Cardiac muscle cell (in vitro differentiated cells and primary cell): ENCODE data around the gene FAM107B. TPM values are rescaled to one million over a fixed set of nuclear protein-coding genes. Genes with fewer than 3 reads are reported as not detected.

ENCODE experiments used
- DNase-seq, 2 donors: peaks; one replicate each; pipeline versions ENCODE4 v3.0.0 to v3.0.0-alpha.2; 2010 to 2017; ENCODE audit warnings: low read depth in 1 of 2, low spot score in 1 of 2
- H3K27ac ChIP-seq: fragments of 200-600 bp; sonication (generic); 2 replicates; pipeline ENCODE4 v1.5.1; 2016
- H3K27me3 ChIP-seq: fragments of 200-600 bp; sonication (generic); 2 replicates; pipeline ENCODE4 v1.6.0; 2016; ENCODE audit warnings: control low read depth
- H3K36me3 ChIP-seq: fragments of 200-600 bp; sonication (generic); 2 replicates; pipeline ENCODE4 v1.5.1; 2016; ENCODE audit warnings: control low read depth
- H3K4me1 ChIP-seq: fragments of 200-600 bp; sonication (generic); 2 replicates; pipeline ENCODE4 v1.8.1; 2017; ENCODE audit warnings: low read depth, mild to moderate bottlenecking, mixed run types
- H3K4me3 ChIP-seq: fragments of 200-600 bp; sonication (generic); 2 replicates; pipeline ENCODE4 v1.5.1; 2016; ENCODE audit warnings: mild to moderate bottlenecking
- H3K9me3 ChIP-seq: fragments of 200-600 bp; sonication (generic); 2 replicates; pipeline ENCODE4 v1.5.1; 2017; ENCODE audit warnings: low read depth, mild to moderate bottlenecking, control low read depth
- polyA plus RNA-seq: library from polyadenylated mRNA; unstranded; fragments of >200 nt; fragmentation: Nextera tagmentation; extraction: Ambion mirVana; gene quantifications from 2 replicates; pipeline ENCODE4 v1.2.1, GENCODE V29; 2016
- total RNA-seq: library from RNA; depleted of rRNA; stranded (reverse); fragments of >200 nt; gene quantifications from 2 replicates; pipeline ENCODE4 v1.2.3, GENCODE V29; 2016
- TF ChIP-seq, protein P1 (sequence below): IDR thresholded peaks from 2 replicates; pipeline ENCODE4 v1.5.1; 2012; ENCODE audit warnings: low read depth, mild to moderate bottlenecking, low read length

The FAM107B gene
- total and polyA plus RNA-seq, 2 experiments from 2014 or later = 6.0 to 9.6 TPM

DNA sequence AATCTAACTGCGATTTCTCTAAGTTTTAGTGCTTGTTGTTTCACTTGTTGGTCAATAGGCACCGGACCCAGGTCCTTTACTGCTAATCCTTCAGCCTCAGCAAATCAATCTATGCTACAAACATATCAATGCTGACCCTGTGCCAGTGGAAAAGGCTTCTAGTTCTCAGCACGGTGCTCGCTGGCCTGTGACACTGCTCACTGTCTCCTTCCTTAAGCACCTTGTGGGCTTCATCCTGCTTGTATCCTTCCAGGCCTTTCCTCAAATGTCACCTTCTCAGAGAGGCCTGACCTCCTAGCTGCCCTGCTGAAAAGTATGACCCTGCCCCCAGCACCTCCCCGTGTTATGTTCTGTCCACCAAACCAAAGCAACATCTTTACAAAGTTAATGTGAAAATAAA lies 242.7 kb downstream of the FAM107B start:
- DNase-seq = no peak
- peaks cover 13% of the 10 kb centered on the region for H3K4me1 ChIP-seq
- TF ChIP-seq, protein P1, sequence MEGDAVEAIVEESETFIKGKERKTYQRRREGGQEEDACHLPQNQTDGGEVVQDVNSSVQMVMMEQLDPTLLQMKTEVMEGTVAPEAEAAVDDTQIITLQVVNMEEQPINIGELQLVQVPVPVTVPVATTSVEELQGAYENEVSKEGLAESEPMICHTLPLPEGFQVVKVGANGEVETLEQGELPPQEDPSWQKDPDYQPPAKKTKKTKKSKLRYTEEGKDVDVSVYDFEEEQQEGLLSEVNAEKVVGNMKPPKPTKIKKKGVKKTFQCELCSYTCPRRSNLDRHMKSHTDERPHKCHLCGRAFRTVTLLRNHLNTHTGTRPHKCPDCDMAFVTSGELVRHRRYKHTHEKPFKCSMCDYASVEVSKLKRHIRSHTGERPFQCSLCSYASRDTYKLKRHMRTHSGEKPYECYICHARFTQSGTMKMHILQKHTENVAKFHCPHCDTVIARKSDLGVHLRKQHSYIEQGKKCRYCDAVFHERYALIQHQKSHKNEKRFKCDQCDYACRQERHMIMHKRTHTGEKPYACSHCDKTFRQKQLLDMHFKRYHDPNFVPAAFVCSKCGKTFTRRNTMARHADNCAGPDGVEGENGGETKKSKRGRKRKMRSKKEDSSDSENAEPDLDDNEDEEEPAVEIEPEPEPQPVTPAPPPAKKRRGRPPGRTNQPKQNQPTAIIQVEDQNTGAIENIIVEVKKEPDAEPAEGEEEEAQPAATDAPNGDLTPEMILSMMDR = no peak
- no peaks in the 10 kb centered on the region for H3K36me3 ChIP-seq
- H3K27ac ChIP-seq = no peak overlapping the region
- no peak overlapping the region for H3K4me3 ChIP-seq
- no peaks in the 10 kb centered on the region for H3K9me3 ChIP-seq
- no peaks in the 10 kb centered on the region for H3K27me3 ChIP-seq

DNA sequence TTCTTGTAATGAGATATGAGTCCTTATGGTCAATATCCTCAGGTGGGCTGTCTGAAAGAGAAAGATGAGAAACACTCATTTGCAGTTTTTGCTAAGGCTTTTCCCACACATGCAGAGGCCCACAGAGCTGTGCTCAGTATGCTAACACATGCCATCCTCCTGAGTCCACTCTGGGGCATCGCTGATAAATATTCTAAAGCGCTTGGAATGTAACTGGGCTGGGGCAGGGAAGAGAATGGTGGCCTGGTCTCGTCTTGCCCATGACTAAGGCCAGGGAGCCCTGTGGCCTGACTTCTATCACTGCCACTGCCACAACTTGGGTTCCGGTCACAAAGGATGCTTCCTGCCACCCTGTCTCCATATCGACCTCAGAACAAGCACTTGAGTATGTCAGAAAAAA lies 244.2 kb downstream of the FAM107B start:
- Histone ChIP-seq H3K4me3 (no peak overlapping the region), H3K27ac (no peak overlapping the region), H3K4me1 (peaks cover 8% of the 10 kb centered on the region), H3K36me3 (no peaks in the 10 kb centered on the region), H3K9me3 (no peaks in the 10 kb centered on the region), H3K27me3 (no peaks in the 10 kb centered on the region)
- TF ChIP-seq, protein P1 = no peak
- no peak for DNase-seq

DNA sequence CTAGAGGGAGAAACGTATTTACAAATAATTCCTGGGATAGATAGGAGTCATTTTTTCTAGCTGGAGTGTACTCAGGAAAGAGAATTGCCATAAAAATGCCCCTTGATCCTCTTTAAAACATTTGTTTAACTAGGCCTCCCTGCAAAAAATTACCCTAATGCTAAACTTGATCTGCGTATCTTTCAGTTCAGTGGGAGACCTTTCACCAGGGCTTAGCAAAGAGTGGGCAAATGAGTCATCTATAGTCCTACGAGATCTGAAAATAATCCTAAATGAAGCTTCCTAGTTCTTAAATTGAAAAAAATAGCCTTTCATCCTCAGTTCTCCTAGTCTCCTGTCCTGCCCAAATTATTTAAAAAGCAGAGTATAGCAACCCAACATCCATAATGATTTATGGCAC lies 245.3 kb downstream of the FAM107B start:
- Histone ChIP-seq H3K4me3 (no peak overlapping the region), H3K9me3 (no peaks in the 10 kb centered on the region), H3K27me3 (no peaks in the 10 kb centered on the region), H3K4me1 (peaks cover 7% of the 10 kb centered on the region), H3K27ac (no peak overlapping the region), H3K36me3 (no peaks in the 10 kb centered on the region)
- DNase-seq = no peak
- TF ChIP-seq, protein P1 = no peak

DNA sequence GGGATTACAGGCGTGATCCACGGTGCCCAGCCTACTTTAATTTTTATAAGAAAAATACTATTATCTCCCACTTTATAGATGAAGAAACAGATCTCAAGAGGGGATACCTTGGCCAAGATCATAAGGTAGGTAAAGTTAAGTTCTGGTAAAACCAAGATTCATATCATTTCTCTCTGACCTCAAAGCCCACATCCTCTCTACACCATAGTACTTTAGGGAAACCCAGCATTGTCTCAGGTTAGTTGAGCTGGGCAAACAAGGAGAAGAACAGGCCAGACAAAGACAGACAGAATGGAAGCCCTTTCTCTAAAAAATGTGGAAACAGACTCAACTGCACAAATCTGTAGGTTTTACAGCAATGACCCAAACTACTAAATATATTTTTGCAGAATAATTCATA lies 246.2 kb downstream of the FAM107B start:
- peaks cover 7% of the 10 kb centered on the region for H3K4me1 ChIP-seq
- H3K36me3 ChIP-seq = no peaks in the 10 kb centered on the region
- no peaks in the 10 kb centered on the region for H3K27me3 ChIP-seq
- no peak overlapping the region for H3K4me3 ChIP-seq
- DNase-seq = no peak
- TF ChIP-seq, protein P1 = no peak
- no peaks in the 10 kb centered on the region for H3K9me3 ChIP-seq
- H3K27ac ChIP-seq = no peak overlapping the region

DNA sequence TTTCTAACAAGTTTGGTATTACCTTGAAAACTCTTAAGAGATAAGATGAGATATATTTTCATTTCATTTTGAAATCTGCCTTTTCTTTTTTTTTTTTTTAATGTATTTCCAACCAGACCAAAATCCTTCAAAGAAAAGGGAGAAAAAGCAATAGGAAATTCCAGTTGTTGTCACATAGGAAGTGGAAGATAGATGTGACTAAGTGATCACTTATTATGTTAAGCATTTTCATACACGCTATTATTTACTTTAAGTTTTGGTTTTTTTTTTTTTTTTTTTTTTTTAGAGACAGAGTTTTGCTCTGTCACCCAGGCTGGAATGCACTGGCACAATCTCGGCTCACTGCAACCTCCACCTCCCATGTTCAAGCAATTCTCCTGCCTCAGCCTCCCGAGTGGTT lies 246.8 kb downstream of the FAM107B start:
- Histone ChIP-seq H3K4me3 (no peak overlapping the region), H3K36me3 (no peaks in the 10 kb centered on the region), H3K4me1 (peaks cover 7% of the 10 kb centered on the region), H3K27ac (no peak overlapping the region), H3K27me3 (no peaks in the 10 kb centered on the region), H3K9me3 (no peaks in the 10 kb centered on the region)
- DNase-seq = no peak
- TF ChIP-seq, protein P1 = no peak
